ENCODE measurements around the gene TCHP.
"Not testable (repeated sequence)": the region's sequence is repeated elsewhere in the genome, so short reads cannot be mapped to it uniquely, and the experiment has no call there.

TCHP gene

DNA sequence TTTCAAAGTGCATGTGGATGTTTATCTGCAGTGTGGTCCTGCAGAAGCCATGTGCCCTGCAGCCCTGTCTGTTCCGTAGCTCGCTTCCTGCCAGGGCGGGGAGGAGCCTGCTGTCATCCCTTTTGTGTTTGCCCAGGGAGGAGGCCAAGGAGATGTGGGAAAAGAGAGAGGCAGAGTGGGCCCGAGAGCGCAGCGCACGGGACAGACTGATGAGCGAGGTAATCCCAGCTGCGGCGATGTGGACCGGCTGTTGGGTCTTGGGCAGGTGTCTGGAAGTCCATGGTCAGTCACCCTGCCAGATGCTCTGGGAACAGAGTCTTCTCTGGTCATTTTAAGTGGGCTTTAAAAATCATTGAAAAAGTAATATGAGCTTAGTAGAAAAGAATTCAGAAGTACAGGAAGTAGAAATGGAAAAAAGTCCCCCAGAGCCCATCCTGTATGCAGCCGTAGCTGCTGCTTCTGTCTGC is 12.8 kb downstream of the TCHP start:
- no peak for DNase-seq

DNA sequence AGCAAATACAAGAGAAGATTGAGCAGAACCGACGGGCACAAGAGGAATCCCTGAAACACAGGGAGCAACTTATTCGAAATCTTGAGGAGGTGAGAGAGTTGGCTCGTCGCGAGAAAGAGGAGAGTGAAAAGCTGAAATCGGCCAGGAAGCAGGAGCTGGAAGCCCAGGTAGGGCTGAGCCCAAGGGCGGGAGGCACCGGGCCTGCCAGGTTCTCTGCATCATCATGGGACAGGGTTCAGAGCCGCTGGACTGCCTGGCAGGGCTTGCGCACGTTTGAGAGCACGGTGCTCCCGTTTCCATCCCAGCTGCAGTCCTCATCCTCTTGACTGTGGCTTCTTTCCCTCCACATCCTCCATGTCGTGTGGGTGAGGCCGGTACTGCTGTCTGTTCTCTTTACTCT is 14.4 kb downstream of the TCHP start:
- DNase-seq, result no peak

DNA sequence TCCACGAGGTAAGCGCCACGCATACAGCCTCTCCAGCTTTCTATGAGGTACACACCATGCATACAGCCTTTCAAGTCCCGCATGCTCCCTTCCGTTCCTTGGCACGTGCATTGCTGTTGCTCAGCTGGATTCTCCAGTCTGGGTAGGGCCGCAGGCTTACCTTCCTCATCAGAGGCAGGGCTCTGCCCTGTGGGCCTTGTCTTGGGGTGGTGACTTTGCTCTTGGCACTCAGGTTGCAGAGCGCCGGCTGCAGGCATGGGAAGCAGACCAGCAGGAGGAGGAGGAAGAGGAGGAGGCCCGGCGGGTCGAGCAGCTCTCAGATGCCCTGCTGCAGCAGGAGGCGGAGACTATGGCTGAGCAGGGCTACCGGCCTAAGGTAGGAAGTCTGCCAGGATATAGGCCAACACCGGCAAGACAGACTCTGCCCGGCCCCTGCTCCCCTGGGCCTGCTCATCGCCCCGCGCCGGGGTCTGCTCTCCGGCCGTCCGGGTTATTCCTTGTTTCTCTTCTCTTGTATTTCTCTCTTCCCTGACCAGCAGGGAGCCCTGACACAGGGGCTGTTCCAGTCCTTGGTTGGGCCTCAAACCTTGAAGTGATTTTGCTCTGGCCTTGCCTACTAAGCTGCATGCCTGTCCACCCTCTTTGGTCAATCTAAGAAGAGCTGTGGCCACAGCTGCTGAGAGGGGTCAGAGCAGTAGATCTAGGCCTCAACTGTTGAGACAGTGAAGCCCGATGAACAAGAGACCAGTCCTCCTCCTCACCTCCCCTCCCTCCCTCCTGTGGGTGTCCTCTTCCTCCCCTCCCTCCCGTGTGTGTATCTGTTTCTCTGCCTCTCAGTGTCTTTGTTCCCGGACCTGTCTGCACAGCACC is 15.3 kb downstream of the TCHP start:
- no peak for DNase-seq

DNA sequence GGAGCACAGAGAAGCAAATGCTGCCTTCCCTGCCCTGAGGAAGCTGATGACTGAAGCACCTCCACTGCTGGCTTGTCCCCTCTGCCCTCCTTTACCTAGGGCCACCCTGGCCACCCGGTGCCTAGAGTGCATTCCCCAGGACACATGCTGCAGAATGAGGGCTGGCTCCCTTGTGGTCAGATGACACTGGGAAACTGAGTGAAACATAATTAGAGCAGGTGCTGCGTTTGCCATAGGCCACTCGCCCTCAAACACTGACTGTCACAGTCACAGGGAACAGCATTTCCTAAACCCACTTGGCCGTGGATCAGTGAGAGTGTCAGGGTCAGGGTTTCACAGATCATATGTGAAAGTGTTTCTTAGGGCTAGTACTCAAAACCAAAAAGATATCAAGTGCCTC is 16.0 kb downstream of the TCHP start:
- DNase-seq, result no peak

DNA sequence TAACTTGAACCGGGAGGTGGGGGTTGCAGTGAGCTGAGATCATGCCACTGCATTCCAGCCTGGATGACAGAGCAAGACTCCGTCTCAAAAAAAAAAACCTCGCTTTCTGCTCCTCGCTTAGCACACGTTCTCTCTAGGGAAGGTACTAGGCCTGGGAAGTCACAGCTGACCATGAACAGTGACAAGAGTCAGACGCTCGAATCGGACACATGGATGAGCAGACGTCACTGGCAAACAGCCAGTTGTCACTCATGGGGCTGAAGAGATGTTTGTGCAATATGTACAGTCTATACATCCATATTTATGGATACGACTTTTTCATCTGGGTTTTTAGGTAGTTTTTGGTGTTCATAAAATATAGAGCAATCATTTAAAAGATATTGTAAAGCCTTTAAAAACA is 19.4 kb downstream of the TCHP start:
- no peak for DNase-seq

DNA sequence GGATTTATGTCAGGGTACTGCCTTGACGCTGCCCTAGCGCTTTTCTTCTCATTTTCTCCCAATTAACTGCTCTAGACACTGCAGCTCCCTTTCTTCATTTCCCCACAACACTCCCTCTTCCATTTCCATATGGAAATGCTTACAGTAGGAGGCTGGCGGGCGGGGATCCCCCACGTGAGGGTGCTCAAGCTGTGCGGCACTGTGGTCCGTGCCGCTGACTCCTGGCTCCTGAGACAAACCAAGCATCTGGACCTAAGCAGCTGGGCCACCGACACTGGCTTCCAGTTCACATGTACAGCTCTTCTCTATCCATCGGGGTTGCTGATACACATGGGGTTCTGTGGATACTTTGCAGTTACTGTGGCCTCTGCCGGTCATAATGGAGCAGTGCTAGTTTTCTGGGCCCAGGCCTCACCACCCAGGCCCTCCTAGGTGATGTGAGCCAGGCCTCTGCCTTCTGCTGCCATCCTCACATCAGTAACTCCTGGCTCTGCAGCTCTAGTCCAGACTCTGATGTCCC is 20.2 kb downstream of the TCHP start:
- DNase-seq, result no peak

DNA sequence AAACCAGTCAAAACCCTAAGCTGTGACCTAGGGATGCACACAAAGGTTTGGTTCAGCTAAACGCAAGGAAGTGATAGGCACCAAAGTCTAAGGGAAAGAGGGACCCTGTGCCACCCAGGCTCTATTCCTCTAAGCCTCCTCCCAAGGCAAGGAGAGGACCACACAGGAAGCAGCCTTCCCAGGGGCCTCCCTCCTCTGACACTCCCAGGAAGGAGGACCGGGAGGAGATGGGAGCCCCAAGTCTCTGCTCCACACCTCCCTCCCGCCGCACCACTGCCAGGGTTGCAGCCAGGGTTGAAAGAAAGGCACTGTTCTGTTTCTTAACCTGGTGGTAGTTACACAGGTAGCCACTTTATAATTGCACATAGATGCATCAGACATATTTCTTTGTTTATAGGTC is 21.9 kb downstream of the TCHP start:
- no peak for DNase-seq

DNA sequence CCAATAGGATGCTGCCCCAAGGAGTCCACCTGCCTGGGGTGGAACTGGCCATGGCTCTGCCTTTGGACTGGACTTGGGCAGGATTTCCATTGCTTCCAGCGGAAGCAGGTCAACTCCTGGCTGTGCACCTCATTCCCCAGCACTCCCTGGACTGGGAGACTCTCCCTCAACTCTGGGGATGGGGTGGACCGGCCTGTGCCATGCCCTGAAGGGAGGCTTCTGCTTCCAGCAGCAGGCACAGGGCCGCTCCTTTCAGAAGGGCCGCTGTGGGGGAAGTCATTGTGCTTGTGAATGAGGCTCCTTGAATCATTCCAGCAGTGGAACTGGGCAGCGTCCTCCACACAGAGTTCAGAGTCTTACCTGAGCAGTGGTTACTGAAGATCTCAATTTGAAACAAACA is 23.0 kb downstream of the TCHP start:
- DNase-seq, result no peak

DNA sequence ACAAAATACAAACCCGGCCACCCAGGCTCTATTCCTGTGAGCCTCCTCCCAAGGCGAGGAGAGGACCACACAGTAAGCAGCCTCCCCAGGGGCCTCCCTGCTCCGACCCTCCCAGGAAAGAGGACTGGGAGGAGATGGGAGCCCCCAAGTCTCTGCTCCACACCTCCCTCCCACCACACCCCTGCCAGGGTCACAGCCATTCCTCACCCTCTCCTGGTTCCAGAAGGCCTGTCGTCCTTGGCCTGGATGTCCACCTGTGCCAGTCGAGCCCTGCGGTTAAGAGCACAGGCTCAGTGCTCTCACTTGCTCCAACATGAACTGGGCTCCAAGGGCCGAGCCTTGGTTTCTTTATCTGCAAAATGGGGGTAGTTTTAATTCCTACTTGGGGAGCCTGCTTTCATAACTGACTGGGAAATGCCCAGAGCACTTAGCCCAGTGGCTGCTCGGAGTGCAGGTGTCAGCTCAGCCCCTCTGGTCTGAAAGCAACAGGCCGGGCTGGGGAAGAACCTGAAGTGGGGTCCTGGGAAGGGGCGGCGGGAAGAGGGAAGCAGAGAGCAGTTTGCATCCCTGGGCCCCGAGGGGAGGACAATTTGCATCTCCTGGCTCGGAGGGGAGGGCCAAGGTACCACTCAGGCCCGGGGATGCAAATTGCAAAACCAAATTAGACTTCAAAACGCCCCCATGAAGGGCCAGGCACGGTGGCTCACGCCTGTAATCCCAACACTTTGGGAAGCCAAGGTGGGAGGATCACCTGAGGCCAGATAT is 23.6 kb downstream of the TCHP start:
- no peak for DNase-seq

DNA sequence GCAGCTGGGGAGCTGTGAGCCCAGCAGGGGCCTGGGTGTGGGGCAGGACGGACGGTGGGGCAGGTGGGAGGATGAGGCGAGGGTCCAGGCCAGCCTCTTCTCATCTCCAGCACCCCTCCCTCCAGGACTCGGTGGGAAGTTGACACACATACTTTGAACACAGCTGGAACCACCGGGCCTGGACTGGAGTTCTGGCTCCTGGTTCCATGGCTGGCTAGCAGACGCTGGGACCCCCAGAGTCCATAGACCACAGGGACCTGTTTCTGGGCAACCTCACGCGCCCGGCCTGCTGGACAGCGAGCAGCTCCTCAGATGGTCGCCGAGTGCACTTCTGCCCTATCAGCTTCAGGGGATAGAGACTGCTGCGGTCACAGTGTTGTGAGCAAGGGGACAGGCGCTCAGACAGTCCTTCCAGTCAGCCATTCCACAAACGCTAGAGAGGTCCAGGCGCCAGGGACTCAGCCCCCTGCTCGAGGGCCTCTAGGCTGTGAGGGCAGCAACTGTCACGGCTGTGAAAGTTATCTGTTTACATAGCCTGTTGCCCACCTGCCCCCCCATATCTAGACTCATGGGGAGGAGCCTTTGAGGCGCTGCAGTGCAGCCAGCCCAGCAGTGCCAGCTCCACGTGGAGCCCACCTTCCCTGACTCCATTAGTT is 25.2 kb downstream of the TCHP start:
- DNase-seq, result no peak

DNA sequence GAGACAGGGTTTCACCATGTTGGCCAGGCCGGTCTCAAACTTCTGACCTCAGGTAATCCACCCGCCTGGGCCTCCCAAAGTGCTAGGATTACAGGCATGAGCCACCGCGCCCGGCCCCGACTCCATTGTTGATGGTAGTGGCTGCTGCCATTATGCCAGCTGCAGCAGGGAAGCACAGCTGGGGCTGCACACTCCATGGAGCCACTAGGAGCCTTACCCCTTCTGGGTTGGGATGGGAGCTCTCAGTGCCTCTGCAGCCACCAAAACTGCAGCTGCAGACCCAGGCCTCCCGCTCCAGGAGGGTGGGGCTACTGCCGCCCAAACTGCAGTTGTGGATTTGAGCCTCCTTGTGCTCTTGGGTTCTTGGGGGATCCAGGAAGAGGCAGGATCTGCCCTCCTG is 25.9 kb downstream of the TCHP start:
- no peak for DNase-seq

DNA sequence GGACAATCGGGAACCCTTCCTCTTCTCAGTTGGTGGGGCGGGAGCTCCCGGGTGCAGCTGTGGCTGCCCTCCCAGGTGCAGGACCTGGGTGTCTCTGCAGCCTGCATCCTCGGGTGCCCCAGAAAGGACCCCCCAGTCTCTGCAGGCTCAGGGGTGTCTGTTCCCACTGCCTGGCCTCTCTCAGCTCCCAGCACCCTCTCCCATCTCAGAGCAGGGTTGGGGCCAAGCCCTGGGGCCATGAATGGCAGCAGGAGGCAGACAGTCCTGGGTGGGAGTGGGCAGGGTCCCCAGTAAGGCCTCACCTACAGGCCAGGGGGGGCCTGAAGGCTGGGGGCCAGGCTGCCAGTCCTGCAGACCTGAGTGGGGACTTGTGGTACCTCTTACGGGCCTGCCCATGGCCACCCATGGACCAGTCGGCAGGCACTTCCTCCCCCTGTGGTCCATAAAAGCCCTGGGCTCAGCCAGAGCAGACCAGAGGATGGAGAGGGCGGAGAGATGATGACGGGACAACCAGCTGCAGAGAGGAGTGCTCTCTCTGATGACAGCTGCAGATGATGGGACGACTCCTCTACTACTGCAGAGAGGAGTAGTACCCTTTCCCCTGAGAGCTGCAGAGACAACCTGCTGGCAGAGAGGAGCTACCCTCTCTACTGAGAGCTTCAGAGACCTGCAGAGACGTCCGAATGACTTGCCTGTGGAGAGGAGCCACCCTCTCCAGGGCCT is 26.6 kb downstream of the TCHP start:
- no peak for DNase-seq

DNA sequence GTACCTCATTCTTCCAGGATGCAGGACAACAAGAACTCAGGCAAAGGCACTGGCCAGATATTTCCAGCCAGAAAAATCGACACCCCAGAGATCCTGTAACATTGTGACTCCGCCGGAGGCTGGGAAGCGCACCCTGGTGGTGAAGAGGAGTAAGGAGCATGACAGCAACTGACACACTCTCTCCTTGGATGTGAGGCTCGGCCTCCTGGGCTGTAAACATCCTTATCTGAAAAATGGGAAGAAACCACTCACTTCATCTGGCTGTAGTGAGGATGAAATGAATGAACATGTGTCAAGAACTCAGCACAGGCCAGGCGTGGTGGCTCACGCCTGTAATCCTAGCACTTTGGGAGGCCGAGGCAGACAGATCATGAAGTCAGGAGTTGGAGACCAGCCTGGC is 27.5 kb downstream of the TCHP start:
- no peak for DNase-seq

DNA sequence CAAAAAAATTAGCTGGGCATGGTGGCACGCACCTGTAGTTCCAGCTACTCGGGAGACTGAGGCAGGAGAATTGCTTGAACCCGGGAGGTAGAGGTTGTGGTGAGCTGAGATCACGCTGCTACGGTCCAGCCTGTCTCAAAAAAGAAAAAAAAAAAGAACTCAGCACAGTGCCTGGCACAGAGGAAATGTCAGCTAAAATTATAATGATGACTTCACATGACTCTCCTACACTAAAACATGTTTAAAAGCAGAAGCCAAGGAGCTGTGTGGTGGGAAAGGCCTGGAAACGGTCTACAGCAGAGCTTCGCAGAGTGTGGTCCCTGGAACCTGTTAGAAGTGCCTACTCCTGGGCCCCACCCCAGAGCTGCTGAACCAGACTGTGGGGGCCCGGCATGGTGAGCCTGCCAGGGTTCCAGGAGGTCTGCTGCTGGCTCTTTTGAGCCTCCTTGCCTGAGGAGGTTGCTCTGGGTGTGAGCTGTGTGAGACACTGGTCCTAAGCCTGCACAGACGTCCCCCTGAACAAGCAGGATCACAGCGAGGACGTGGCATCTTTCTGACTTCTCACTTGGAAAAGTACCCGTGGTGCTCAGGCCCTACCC is 28.1 kb downstream of the TCHP start:
- DNase-seq, result no peak

DNA sequence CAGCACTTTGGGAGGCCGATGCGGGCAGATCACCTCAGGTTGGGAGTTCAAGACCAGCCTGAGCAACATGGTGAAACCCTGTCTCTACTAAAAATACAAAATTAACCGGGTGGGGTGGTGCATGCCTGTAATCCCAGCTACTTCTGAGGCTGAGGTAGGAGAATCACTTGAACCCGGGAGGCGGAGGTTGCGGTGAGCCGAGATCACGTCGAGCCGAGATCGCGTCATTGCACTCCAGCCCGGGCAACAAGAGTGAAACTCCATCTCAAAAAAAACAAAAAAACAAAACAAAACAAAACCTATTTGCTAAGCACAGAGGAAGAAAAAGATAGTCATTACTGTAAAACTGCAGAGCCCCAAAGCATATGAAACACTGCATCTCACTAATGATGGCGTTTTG is 29.3 kb downstream of the TCHP start:
- DNase-seq, result not testable (repeated sequence)

DNA sequence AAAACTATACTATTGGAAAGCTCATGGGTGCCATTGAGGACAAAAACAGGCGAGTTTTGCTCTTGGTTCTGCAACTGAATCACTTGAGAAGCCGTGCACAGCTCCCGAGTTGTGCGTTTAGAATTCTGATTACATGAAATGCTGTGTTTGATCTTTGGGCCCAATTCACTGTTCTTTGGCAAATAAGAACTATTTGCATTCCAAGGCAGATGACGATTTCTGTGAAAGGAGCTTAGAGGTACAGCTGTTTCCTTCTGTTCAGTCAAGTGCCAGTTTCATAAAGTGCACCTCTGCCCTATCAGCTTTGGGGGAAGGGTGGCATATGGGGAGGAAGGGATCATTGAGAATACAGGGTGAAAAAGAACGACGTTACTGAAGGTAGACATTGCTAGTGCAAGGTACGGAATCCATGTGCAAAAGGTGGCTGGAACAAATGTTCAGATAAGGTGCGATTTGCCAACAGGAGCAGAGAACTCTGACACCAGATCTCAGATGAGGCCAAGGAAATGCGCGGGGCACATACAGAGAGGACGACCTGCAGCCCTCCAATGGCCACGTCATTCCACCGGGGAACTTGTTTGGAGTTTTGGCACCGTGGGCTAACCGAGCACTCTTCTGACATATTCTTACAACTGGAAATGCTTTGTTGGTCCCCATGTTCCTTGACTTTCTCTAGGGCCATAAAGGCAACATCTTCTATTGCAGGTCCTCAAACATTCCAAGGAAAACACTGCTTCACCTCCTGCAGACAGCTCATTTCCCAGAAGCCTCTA is 30.1 kb downstream of the TCHP start:
- DNase-seq, result no peak

DNA sequence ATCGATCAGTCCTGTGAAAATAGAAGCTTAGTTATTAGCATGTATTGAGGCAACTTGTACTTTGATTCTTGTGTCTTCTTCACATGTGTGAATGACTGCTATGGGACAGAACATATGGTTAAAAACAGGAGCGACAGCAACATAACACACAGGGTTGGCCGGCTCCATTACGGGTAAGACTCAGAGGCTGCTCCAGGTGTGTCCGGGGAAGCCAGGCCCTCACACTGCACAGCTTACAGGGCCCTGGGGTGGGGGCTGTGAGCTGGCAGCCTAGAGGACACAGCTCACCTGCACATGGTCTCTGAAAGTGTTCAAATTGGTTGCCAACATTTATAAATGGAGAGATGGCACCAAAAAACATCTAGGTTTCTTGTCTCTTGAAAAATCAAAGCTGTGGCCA is 31.1 kb downstream of the TCHP start:
- no peak for DNase-seq

DNA sequence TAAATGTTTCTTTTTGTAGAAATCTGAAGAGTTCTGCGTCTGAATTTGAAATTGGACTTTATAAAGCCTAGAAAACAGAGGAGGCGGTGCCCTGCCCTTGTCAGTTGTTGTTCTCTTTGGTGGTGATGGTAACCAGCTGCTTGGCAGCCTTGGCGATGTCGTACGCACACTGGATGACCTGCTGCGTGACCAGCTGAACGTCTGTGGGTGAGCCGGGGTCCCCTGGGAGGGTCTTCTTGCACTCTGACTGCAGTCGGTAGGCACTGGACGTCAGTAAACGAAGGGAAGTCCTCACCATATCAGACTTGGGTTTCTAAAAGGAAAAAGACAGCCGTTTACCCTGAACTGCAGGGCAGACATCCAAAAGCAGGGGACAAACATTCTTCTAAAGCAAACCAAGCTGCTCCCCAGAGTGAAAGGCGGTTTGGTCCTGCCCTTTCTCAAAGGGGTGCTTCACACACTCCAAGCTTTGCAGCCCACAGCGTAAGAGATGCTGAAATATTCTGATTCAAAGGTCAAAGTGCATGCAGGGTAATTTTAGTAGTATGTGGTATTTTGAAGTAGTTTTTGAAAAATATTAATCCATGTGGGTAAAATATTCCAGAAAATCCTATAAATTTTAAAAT is 32.9 kb downstream of the TCHP start:
- DNase-seq, result no peak

DNA sequence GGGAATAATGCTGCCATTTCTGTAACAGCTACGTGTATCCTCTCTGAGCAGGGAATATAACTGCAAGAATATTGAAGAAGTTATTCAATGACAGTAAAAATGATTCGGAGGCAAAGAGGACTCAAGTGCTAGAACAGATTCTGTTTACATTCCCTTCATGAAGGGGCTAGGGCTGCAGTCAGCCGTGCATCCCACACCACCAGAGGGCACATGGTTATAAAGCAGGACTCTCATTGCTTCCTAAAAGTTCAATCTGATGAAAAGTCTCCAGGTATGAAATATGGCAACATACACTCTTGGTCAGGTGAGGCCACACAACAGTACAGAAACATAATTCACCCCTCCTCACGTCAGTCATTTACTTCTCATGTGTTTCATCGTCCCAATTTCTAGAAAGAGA is 34.0 kb downstream of the TCHP start:
- DNase-seq, result no peak

DNA sequence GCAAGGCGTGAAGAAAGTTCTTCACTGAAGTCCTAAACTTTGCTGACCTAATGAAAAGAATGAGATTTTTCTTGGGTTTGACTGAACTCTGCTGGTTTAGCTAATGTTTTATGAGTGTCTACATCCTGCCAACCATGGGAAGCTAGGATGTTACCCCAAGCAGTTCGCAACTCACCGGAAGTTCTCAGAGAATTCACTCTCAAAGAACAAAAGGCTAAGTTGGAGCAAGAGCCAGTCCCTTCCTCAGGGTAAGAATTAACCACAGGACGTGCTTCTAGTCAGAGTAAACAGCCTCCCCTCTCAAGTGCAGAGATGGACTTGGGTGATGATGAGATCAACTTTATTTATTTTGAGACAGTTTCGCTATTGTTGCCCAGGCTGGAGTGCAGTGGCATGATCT is 37.3 kb downstream of the TCHP start:
- DNase-seq, result no peak

DNA sequence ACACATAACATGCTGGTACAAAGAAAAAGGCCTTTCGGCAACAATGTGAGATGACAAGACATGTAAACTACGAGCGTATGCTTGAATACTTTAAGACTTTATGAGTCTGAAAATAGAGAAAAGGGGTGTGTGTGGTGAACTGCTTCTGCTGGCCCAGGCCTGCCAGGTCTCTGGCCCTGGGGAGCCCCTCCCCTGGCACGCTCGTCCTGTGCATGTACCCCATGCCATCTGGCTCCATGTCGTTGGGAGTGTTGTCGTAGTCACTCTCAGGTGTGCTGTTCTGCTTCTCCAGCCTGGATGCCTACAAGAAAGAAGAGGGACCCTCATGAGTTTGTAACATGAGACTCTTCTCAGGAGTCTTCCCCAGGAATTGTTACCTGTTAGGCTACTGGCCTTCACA is 38.9 kb downstream of the TCHP start:
- no peak for DNase-seq
